ENCODE results near the gene AMBRA1. TPM values are rescaled to one million over a fixed set of nuclear protein-coding genes. Genes with fewer than 3 reads are reported as not detected.

AMBRA1 gene, protein sequence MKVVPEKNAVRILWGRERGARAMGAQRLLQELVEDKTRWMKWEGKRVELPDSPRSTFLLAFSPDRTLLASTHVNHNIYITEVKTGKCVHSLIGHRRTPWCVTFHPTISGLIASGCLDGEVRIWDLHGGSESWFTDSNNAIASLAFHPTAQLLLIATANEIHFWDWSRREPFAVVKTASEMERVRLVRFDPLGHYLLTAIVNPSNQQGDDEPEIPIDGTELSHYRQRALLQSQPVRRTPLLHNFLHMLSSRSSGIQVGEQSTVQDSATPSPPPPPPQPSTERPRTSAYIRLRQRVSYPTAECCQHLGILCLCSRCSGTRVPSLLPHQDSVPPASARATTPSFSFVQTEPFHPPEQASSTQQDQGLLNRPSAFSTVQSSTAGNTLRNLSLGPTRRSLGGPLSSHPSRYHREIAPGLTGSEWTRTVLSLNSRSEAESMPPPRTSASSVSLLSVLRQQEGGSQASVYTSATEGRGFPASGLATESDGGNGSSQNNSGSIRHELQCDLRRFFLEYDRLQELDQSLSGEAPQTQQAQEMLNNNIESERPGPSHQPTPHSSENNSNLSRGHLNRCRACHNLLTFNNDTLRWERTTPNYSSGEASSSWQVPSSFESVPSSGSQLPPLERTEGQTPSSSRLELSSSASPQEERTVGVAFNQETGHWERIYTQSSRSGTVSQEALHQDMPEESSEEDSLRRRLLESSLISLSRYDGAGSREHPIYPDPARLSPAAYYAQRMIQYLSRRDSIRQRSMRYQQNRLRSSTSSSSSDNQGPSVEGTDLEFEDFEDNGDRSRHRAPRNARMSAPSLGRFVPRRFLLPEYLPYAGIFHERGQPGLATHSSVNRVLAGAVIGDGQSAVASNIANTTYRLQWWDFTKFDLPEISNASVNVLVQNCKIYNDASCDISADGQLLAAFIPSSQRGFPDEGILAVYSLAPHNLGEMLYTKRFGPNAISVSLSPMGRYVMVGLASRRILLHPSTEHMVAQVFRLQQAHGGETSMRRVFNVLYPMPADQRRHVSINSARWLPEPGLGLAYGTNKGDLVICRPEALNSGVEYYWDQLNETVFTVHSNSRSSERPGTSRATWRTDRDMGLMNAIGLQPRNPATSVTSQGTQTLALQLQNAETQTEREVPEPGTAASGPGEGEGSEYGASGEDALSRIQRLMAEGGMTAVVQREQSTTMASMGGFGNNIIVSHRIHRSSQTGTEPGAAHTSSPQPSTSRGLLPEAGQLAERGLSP (N-terminal part only)
- total RNA-seq: 26.5 and 32.4 TPM in 2 replicates
- 14.4 and 18.4 TPM in 2 replicates for polyA plus RNA-seq
- polyA plus RNA-seq (2011; cell fraction: cytosol; rRNA removed): 13.5 and 13.9 TPM in 2 replicates
- 27.4 and 34.0 TPM in 2 replicates for polyA plus RNA-seq (2011; cell fraction: nucleus; rRNA removed)
- 20.0 and 22.4 TPM in 2 replicates for polyA plus RNA-seq (2012)
- 64.6 and 68.2 TPM in 2 replicates for polyA minus RNA-seq
- polyA minus RNA-seq (2011; cell fraction: cytosol; rRNA and poly(A)+ RNA removed): 20.3 TPM
- polyA minus RNA-seq (2011; cell fraction: nucleus; rRNA and poly(A)+ RNA removed): 56.2 and 64.9 TPM in 2 replicates
- Bru-seq, nascent RNA: percentile 81 among the genes with signal in this experiment
- percentile 70 among the genes with signal in this experiment for BruChase-seq, experiment 1, labeled RNA remaining after a 6-hour chase
- BruChase-seq, experiment 2, labeled RNA remaining after a 2-hour chase: percentile 74 among the genes with signal in this experiment
- long read RNA-seq, full-length matches to known transcripts: 1 of 11 reads
- long read RNA-seq, partial matches to known transcripts: 2 of 11 reads
- long read RNA-seq, other reads (novel, unspliced or antisense): 8 of 11 reads

DNA sequence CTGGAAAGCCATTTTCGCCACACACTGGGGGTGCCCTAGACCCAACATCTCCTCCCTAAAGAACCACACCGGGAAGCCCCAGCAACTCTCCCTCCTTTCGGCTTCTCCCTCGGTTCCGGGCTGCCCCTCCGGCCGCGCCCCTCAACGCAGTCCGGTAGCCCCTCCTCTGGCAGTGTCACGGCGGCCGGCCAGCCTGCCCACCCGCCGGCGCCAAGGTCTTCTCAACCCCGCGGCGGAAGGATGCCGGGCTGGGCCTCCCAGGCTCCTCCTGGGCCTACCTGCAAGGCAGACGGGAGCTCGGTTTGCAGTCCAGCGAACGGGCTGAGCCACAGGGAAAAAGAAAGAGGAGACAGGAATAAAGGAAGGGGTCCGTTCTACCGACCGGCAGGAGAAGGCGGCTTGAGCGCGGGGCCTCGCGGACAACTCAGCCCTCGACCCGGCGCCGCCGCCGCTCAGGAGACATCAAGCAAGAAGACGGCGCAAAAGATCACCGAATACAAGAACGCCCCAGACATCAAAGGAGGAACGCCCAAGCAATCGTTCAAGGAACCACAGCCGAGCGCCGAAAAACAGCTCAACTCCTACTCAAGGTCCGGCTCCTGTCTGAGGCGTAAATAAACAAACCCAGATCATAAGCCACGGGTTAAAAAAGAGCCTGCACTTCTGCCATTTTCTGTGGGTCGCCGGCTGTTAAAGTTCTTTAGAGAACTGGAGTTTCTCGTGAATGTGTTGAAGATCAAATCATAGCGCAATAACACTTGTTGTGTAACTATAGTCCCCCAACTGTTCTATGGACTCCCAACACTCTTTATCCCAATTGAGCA lies at the start of gene AMBRA1:
Gene AMBRA1 (minus strand): TSS at position 474 of the 824 bp plus-strand sequence. CDS start 45,643 bp downstream, outside the sequence.
- ChIA-PET CTCF (interaction anchor here (0.5 to 1.6 kb wide), 9 partner anchors 13 to 353 kb away, joined by 3 to 8 read pairs (median 3); partner anchors contain the start of genes ATG13 and CHRM4), POLR2A (interaction anchor here (0.5 to 0.6 kb wide), 2 partner anchors 11 to 747 kb away, joined by 3 read pairs; partner anchors contain the start of gene CRY2)
- TF ChIP-seq JUN (IDR thresholded peaks at IDR 0.05; ENCODE audit: borderline replicate concordance, insufficient read depth, insufficient read length, low read depth) (no peak), GATA2 (IDR thresholded peaks at IDR 0.05; ENCODE audit: insufficient read depth, insufficient read length, low read depth, low read length) (no peak), POLR2AphosphoS5 (IDR thresholded peaks at IDR 0.05; ENCODE audit: insufficient read depth, low read depth, low read length) (peak; percentile 41), MYC (IDR thresholded peaks at IDR 0.05; ENCODE audit: low read depth, low read length) (no peak), FOS (IDR thresholded peaks at IDR 0.05; ENCODE audit: borderline replicate concordance, insufficient read depth, low read length) (no peak), POLR2A (IDR thresholded peaks at IDR 0.05; ENCODE audit: low read depth, low read length) (peak; percentile 77), EZH2 (IDR thresholded peaks at IDR 0.05; ENCODE audit: borderline replicate concordance, low read depth, low read length, severe bottlenecking) (no peak)
- TF ChIP-seq, protein P1, sequence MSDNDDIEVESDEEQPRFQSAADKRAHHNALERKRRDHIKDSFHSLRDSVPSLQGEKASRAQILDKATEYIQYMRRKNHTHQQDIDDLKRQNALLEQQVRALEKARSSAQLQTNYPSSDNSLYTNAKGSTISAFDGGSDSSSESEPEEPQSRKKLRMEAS (IDR thresholded peaks at IDR 0.05; ENCODE audit: insufficient read depth, insufficient read length): no peak
- TF ChIP-seq, protein P2, sequence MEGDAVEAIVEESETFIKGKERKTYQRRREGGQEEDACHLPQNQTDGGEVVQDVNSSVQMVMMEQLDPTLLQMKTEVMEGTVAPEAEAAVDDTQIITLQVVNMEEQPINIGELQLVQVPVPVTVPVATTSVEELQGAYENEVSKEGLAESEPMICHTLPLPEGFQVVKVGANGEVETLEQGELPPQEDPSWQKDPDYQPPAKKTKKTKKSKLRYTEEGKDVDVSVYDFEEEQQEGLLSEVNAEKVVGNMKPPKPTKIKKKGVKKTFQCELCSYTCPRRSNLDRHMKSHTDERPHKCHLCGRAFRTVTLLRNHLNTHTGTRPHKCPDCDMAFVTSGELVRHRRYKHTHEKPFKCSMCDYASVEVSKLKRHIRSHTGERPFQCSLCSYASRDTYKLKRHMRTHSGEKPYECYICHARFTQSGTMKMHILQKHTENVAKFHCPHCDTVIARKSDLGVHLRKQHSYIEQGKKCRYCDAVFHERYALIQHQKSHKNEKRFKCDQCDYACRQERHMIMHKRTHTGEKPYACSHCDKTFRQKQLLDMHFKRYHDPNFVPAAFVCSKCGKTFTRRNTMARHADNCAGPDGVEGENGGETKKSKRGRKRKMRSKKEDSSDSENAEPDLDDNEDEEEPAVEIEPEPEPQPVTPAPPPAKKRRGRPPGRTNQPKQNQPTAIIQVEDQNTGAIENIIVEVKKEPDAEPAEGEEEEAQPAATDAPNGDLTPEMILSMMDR (IDR thresholded peaks at IDR 0.05; ENCODE audit: extremely low read depth in 1 of 2, insufficient read depth in 1 of 2, low read depth in 1 of 2, low read length in 2 of 2): no peak
- H3K4me2 ChIP-seq (ENCODE audit: insufficient read depth, low read length): peak within 1 kb of the TSS; percentile 98
- no peaks in the 10 kb centered on the region for H3K36me3 ChIP-seq (ENCODE audit: control insufficient read depth in 2 of 2, extremely low read depth in 1 of 2, insufficient read depth in 2 of 2, low read length in 2 of 2)
- no peaks in the 10 kb centered on the region for H3K9me1 ChIP-seq (replicated peaks; ENCODE audit: control insufficient read depth, extremely low read depth, insufficient read depth, low read length)
- H4K20me1 ChIP-seq (replicated peaks; ENCODE audit: control insufficient read depth, extremely low read depth, insufficient read depth, low read length): no peaks in the 10 kb centered on the region
- peaks cover 36% of the 10 kb centered on the region for H3K4me1 ChIP-seq (ENCODE audit: control insufficient read depth, extremely low read depth, insufficient read depth, low read length)
- peak within 1 kb of the TSS; percentile 84 to 90 (median 88) for H3K4me3 ChIP-seq (replicated peaks in 1 of 3; ENCODE audit: insufficient read depth in 1 of 3, low read depth in 1 of 3, low read length in 3 of 3)
- H3K27me3 ChIP-seq (ENCODE audit: control insufficient read depth in 2 of 2, insufficient read depth in 2 of 2, low read length in 2 of 2): no peaks in the 10 kb centered on the region
- intact Hi-C loops (cut with micrococcal nuclease) (loop anchor here (1.0 kb wide), 1 partner anchor 24 kb away; the partner anchor contains the start of genes ATG13 and HARBI1), dilution Hi-C loops (cut with MboI; ENCODE audit: extremely low pct_ligation_motif_present, low sequenced_read_pairs) (no loop called here)
- H3K27ac ChIP-seq (ENCODE audit: insufficient read depth, low read depth, low read length): peak within 1 kb of the TSS; percentile 66
- H3K9ac ChIP-seq (replicated peaks; ENCODE audit: extremely low read depth, insufficient read depth, low read length): peak within 1 kb of the TSS; percentile 83
- H3K79me2 ChIP-seq (ENCODE audit: control insufficient read depth, insufficient read depth, low read length): peaks cover 50% of the 10 kb centered on the region
- H2AFZ ChIP-seq (ENCODE audit: low read depth, low read length): peak within 1 kb of the TSS; percentile 99
- peak; percentile 86 for FAIRE-seq
- no peaks in the 10 kb centered on the region for H3K9me3 ChIP-seq (replicated peaks; ENCODE audit: control insufficient read depth, insufficient read depth, low read length)
- TSS peak; percentile 84 for BruUV-seq (replicated peaks)
- DNase-seq (ENCODE audit: low read depth, low spot score): peak; percentile 97
